Psoas muscle (tissue), 8 donors: Measurements from ENCODE around the gene SCRT2. TPM values are rescaled to one million over a fixed set of nuclear protein-coding genes. Genes with fewer than 3 reads are reported as not detected.
A peak's percentile ranks its signal among the peaks of the same experiment; 100 is the strongest.

Experiments
- ATAC-seq, 4 donors: fragments of 200-7000 bp; cut with Tn5 transposase; one replicate each; pipeline ENCODE4 v1.9.1; 2020; ENCODE audit warnings: moderate library complexity in 3 of 4, mild to moderate bottlenecking in 2 of 4
- DNase-seq, 2 donors: peaks; one replicate each; pipeline ENCODE4 v3.0.0-alpha.2; 2020
- H3K27ac ChIP-seq: fragments of 200-600 bp; one replicate; pipeline ENCODE4 v1.8.0; 2022
- H3K27me3 ChIP-seq, 3 donors: fragments of 200-600 bp in 1 of 3; one replicate each; pipeline versions ENCODE4 v1.6.1 to v1.8.0; 2013 to 2022; ENCODE audit warnings: low read length in 2 of 3, mild to moderate bottlenecking in 2 of 3, moderate library complexity in 1 of 3; ENCODE audit not compliant: insufficient read depth in 3 of 3
- H3K36me3 ChIP-seq, 2 donors: fragments of 200-600 bp in 1 of 2; one replicate each; pipeline versions ENCODE4 v1.6.1 to v1.8.0; 2013 to 2022; ENCODE audit warnings: low read depth in 1 of 2, mild to moderate bottlenecking in 1 of 2, moderate library complexity in 1 of 2; ENCODE audit not compliant: insufficient read depth in 1 of 2
- H3K4me1 ChIP-seq: fragments of 200-600 bp; one replicate; pipeline ENCODE4 v1.8.0; 2022
- H3K4me3 ChIP-seq: fragments of 200-600 bp; one replicate; pipeline ENCODE4 v1.8.0; 2022; ENCODE audit warnings: mild to moderate bottlenecking
- H3K9me3 ChIP-seq: fragments of 200-600 bp; one replicate; pipeline ENCODE4 v1.8.0; 2022
- WGBS, 3 donors: extraction: QIAGEN DNeasy Blood & Tissue Kit; methylation state at CpG; one replicate each; pipeline versions ENCODE4 v1.1.6 to v1.1.7; 2013; 5-methylcytosine and 5-hydroxymethylcytosine counted together
- intact Hi-C, 2 donors: fragments of 100-400 bp; cut with DNase I; formaldehyde crosslinking; loops; one replicate each; pipeline versions ENCODE4 v1.11.0 to v1.14.2; 2022
- polyA plus RNA-seq, 3 donors: library from polyadenylated mRNA; stranded (reverse); fragments of 200-250 nt; gene quantifications; one replicate each; pipeline ENCODE4 v1.2.3, GENCODE V29; 2013
- total RNA-seq, 4 donors: library from RNA; stranded (reverse); fragmentation: NEBNext Ultra II Directional in 2 of 4; extraction: Animal tissue kit (Norgen Biotek cat#: 25700) in 2 of 4; gene quantifications; one replicate each; pipeline versions ENCODE4 v1.2.1 to v1.2.4, GENCODE V29; 2021 to 2023
- TF ChIP-seq, protein P1 (sequence below): fragments of 200-600 bp; IDR thresholded peaks from one replicate; pipeline ENCODE4 v1.8.0; 2022; ENCODE audit warnings: antibody characterized with exemption
- donor health status: healthy with polysubstance abuse.
- donor health status: DM: no; HTN: no; CAD: no; lungs with moderate emphysema.
- donor health status: Bipolar disorder and iron deficiency.
- donor health status: healthy.
- donor health status: DM: yes; HTN: yes; CAD: no.
- donor health status: DM: no; HTN: no; CAD: no.
- donor health status: DM: no; HTN: no; CAD: no.
- donor health status: DM: yes; HTN: yes; CAD: no.

Gene SCRT2
- total and polyA plus RNA-seq, 7 donors = not detected

DNA sequence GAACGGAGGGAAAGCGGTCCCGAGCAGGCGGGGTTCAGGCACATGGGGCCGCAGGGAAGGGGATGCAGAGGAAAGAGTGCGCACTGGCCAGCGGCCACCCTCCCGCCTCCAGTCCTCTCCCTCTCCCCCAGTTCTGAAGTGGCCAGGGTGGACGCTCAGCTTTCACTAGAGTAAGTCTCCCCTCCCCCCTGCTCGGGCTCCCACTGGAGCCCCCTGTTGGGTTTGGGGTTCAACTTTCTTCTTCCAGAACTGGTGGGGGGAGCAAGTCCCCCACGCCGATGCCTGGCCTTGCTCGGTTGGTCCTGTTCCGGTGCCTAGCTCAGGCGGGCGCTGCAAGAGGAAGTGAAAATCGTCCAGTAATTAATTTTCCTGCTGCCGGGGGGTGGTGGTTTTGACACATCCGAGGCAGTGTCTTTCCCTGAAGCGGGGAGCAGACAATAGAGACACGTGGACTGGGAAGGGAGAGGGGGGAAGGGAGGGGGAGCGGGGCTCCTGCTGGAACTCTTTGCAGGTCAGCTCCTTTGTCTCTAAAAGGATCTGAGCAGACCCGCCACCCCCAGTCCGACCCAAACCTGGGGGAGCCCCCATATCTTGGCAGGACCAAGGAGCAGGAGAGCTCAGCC is 824 bp upstream of the SCRT2 start:
- Histone ChIP-seq H3K27ac (no peak overlapping the region), H3K36me3 (no peaks in the 10 kb centered on the region), H3K4me3 (no peak overlapping the region), H3K9me3 (no peaks in the 10 kb centered on the region), H3K27me3 (peaks cover 3 to 48% (median 4%) of the 10 kb centered on the region in 3 donors), H3K4me1 (peaks cover 14% of the 10 kb centered on the region)
- 1 to 3% (median 2%) methylated on average over 23 to 24 of the region's 24 CpGs for WGBS, 3 donors
- DNase-seq = no peak
- ATAC-seq = no peak
- TF ChIP-seq, protein P1, sequence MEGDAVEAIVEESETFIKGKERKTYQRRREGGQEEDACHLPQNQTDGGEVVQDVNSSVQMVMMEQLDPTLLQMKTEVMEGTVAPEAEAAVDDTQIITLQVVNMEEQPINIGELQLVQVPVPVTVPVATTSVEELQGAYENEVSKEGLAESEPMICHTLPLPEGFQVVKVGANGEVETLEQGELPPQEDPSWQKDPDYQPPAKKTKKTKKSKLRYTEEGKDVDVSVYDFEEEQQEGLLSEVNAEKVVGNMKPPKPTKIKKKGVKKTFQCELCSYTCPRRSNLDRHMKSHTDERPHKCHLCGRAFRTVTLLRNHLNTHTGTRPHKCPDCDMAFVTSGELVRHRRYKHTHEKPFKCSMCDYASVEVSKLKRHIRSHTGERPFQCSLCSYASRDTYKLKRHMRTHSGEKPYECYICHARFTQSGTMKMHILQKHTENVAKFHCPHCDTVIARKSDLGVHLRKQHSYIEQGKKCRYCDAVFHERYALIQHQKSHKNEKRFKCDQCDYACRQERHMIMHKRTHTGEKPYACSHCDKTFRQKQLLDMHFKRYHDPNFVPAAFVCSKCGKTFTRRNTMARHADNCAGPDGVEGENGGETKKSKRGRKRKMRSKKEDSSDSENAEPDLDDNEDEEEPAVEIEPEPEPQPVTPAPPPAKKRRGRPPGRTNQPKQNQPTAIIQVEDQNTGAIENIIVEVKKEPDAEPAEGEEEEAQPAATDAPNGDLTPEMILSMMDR = no peak
- intact Hi-C loops = no loop called here

DNA sequence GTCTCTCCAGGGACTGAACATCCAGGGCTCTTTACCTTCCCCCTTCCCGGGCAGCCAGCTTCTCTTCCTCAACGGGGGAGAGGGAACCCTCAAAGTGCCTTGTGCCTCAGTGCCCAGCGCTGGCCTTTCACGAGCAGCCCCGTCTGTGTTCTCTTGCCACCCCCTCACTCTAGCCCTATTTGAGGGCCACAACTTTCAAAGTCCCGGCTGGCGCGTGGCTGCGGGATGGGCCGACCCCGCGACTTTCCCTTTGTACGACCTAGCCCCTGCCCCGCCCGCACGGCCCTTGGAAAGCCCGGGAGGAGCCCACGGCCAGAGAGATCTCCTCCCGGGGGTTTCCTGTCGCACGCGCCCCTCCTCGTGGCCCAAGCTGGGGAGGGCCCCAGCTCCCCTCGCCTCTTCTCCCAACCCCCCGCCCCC is 559 bp downstream of the SCRT2 start:
- 3% methylated on average over 23 to 25 of the region's 25 CpGs for WGBS, 3 donors
- DNase-seq = no peak
- H3K9me3 ChIP-seq = no peaks in the 10 kb centered on the region
- TF ChIP-seq, protein P1 = no peak
- intact Hi-C loops = no loop called here
- H3K4me1 ChIP-seq = peaks cover 14% of the 10 kb centered on the region
- peaks cover 3 to 45% (median 5%) of the 10 kb centered on the region in 3 donors for H3K27me3 ChIP-seq
- no peak overlapping the region for H3K27ac ChIP-seq
- H3K4me3 ChIP-seq = peak overlapping the region; percentile 41
- ATAC-seq = no peak
- no peaks in the 10 kb centered on the region for H3K36me3 ChIP-seq

DNA sequence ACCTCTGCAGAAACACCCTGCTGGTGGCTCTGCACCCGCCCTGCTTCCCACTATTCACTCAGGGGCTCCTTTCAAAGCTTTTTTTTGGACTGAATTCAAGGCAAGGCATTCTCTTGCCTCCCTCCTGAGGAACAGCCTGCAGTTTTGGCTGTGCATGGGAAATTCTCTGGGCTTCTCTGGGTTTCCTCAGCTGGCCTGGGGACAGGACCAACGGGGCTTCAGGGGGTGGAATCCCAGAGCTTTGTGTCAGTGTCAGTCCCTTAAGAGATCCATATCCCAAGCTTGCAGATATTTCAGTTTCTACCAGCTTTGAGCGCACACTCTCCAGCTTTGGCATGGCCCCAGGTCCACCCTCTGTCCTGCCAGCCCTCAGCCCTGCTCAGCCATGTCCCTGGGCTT is 2.0 kb downstream of the SCRT2 start:
- Histone ChIP-seq H3K27me3 (peaks cover 0 to 34% (median 5%) of the 10 kb centered on the region in 3 donors), H3K9me3 (no peaks in the 10 kb centered on the region), H3K27ac (no peak overlapping the region), H3K4me1 (peaks cover 21% of the 10 kb centered on the region), H3K4me3 (no peak overlapping the region), H3K36me3 (no peaks in the 10 kb centered on the region)
- intact Hi-C loops = loop anchor here in 1 of 2 donors (5.0 kb wide), 1 partner anchor 49 kb away; no protein-coding TSS in a partner anchor
- DNase-seq (no peak), ATAC-seq (no peak)
- WGBS, 3 donors = 35 to 45% (median 40%) methylated on average over 3 of the region's 3 CpGs
- TF ChIP-seq, protein P1 = no peak

DNA sequence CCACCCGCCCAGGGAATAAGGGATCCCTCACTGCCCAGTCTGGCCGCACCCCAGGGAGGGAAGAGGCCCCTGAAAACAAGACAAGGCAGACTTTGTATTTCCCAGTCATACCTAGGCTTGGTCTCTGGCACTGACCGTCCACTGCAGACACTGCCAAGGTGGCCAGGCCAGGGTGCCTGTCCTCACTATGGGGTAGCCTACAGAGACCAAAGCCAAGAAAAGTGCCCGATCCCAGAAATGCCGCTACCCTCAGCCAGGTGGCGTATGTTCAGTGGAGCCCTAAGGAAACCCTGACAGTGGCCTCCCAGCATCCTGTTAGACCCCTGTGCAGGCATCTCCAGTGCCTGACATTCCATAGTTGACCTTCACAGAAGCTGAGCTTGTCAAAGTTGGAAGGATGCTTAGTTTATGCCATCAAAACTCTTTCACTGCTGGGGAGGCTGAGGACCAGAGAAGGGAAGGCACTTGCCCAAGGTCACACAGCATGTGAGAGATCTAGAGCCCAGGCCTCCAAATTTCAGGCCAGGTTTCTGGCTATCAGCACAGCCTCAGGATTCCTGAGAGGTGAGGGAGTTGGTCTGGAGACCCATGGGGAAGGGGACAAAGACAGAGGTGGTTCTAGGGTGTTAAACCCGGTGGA is 2.5 kb downstream of the SCRT2 start:
- intact Hi-C loops = loop anchor here in 1 of 2 donors (5.0 kb wide), 1 partner anchor 49 kb away; no protein-coding TSS in a partner anchor

More for the DNA sequence above, 2.5 kb downstream of the SCRT2 start:
- 28 to 32% (median 31%) methylated on average over 7 of the region's 7 CpGs for WGBS, 3 donors
- TF ChIP-seq, protein P1 = no peak
- DNase-seq = no peak
- H3K27ac ChIP-seq = no peak overlapping the region
- H3K4me1 ChIP-seq = peaks cover 21% of the 10 kb centered on the region
- no peak for ATAC-seq
- H3K4me3 ChIP-seq = no peak overlapping the region
- H3K27me3 ChIP-seq = peaks cover 0 to 29% (median 5%) of the 10 kb centered on the region in 3 donors
- no peaks in the 10 kb centered on the region for H3K9me3 ChIP-seq
- no peaks in the 10 kb centered on the region for H3K36me3 ChIP-seq
